Activated effector memory CD4-positive, alpha-beta T cell treated with anti-CD3 and anti-CD28 coated beads, Interleukin-2, amount 50 U/mL, for 16 hours (primary cell): Measurements from ENCODE around the gene ZSWIM5.
"Not testable (repeated sequence)": the region's sequence is repeated elsewhere in the genome, so short reads cannot be mapped to it uniquely, and the experiment has no call there.

Experiments
- DNase-seq: peaks from one replicate; pipeline ENCODE4 v3.0.0-alpha.2; 2020

Gene ZSWIM5

GRCh38 chr1:45076959-45077358 is 129.4 kb downstream of the ZSWIM5 start:
- DNase-seq, result not testable (repeated sequence)

GRCh38 chr1:45071567-45071966 is 134.8 kb downstream of the ZSWIM5 start:
- no peak for DNase-seq

DNA sequence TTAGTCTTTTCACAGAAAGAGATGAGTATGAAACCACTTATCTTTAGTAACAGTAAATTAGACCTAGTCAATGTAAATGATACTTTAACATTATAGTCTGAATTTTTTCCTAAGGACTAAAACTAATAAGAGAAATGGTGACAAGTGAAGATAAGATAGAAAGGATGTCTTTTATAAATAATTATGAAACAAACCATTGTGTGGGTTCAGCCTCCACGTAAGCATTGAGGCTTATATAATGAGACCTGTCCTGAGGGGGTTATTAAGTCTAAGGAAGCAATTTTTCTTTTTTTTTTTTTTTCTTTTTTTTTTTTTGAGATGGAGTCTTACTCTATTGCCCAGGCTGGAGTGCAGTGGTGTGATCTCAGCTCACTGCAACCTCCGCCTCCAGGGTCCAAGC is 138.6 kb downstream of the ZSWIM5 start:
- no peak for DNase-seq

DNA sequence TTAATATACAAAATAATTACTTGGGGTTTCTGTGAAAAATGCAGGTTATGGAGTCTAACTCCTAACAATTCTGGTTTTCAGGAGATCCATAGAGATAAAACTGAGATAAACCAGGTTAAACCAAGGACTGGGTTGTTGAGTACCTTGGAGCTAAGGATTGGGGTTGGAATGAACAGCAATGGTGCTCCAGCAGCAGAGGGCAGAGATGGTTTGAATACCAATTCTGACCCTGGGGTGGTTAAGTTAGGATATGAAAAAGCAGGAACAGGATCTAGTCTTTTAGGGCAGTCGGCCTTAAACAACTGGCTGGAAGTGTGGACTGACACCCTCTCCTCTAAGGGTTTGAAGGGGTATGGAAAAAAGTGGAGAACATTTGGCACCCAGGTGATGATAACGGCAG is 141.3 kb downstream of the ZSWIM5 start:
- no peak for DNase-seq

GRCh38 chr1:45062463-45062862 is 143.9 kb downstream of the ZSWIM5 start:
- not testable (repeated sequence) for DNase-seq

DNA sequence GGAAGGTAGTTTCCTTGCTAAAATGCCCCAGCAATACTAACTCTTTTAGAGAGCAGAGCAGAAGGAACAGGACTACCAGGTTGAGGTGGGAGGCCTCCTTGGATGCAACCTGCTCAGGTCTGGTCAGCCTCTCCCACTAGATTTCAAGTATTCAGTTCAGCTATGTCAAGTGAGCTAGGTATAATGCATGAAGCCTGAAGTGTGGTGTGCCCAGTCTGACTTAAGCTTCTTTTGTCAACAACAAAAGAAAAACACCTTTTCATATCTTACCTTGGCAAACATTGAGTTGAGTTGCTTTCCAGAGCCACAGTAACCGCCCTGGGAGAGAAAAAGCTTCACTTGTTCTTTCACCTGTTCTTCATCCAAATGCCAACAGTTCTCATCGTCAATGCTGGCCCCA is 146.6 kb downstream of the ZSWIM5 start:
- DNase-seq, result no peak

DNA sequence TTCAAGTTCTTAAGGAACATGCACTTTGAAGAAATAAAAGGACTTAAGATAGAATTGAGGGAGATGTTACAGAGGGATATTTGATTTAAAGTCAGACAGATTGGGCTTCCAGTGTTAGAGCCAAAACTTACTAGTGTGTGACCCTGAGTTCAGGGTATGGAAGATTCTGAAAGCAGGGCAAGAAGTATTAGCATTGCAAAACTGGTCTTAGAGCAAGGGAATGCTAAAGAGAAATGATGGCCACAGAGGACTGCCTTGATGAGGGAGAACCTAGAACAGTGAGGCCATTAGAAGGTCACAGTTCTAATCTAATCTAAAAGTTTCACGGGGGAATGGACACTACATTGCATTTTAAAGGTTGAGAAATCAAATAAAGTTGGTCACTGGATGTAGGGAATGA is 148.9 kb downstream of the ZSWIM5 start:
- no peak for DNase-seq

DNA sequence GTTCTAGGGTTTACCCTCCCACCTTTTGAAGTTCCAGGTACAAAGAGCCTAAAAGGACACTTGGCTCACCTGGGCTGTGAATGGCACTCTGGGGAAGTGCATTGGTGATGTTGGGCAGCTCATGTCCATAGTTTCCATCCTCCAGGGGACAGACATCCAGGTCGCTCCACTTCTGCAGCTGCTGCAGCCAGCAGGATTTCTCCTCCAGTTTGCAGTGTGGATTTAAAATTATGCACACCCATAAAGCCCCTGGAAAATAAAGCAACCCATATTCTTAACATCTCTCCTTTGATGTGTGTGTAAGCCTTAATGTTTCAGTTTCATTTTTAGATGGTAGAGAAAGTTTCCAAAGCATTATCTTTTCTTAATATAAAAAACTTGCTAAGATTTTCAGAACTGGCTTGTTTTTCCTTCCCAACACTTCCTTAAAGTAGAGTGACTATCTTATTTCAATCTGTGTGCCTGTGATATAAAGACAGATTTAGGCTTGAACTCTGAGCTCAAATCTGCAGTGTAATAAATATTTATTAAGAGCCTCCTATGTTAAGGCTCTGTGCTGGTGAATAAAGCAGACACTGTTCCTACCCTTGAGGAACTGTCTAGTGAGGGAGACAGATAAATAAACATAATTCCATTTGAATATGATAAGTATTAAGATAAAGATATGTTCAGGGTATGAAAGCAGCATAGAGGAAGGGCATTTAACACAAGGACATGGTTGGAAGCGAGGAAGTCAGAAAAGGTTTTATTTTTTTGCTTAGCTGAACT is 155.2 kb downstream of the ZSWIM5 start:
- DNase-seq, result no peak

DNA sequence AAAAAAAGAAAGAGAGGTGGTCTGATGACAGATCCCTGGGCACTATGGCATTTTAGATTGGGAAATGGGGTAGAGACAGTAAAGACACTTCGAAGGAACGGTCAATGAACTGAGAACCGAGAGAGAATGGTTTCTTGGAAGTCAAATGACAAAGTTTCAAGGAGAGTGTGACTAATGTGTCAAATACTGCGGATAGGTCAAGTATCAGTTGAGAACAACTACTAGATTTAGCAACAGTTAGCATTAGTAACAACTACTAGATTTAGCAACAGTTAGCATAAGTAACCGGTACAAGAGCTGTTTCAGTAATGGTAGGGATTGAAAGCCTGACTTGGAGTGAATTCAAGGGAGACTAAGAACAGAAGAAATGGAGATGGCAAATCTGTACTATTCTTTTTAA is 159.4 kb downstream of the ZSWIM5 start:
- DNase-seq, result no peak

DNA sequence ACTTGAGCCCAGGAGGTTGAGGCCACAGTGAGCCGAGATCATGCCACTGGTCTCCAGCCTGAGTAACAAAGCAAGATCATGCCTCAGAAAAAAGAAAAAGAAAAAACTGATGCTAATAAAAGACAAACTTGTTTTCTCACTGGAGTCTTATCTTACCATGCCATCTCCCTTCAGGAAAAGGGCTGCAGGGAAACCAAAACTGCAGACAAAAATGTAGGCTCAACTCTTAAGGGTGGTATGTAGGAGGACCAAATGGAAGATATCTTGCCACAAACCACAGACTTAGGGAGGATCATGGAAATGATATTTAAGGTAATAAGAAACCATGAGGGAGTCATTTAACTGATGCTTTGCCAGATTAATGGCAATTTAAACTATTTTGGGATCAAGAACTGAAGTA is 161.5 kb downstream of the ZSWIM5 start:
- no peak for DNase-seq

DNA sequence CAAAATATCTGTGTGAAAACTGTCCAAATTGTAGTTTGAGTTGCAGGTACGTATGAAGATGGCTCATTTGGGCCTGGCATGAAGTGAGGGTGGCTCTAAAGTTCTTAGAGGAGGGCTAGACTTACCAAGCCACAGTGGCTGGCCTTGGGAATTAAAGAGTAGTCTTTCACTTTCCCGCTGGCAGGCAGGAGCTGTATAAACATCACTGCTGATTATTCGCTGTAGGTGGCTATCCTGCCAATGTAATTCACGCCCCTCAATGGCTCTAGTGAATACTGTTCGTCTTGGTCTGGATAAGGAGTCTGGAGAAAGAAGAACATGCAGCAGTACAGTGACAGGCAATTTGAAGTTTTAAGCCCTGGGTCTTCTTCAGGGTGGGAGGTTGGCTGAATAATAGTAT is 163.3 kb downstream of the ZSWIM5 start:
- no peak for DNase-seq

DNA sequence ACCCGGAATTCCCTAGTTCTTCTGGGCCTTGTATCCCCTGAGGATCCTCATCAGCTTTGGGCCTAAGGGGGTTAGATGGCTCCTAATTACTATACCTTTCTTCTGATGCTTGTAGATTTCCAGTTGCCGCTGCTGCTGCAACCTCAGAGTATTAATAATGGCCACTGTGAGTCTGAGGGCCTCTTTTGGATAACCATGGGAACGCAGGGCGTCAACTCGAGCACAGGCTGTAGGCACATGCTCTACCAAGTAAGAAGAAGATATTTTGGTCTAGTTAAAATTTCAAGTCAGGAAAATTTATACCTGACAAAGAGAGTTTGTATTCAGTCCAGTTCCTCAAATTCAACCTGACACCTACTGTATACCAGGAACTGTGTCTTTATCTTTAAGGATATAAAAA is 166.1 kb downstream of the ZSWIM5 start:
- no peak for DNase-seq

- no peak for DNase-seq
These were observed 167.6 kb downstream of the ZSWIM5 start for GRCh38 chr1:45038661-45039364.

GRCh38 chr1:45038240-45038639 is 168.2 kb downstream of the ZSWIM5 start:
- DNase-seq, result no peak

DNA sequence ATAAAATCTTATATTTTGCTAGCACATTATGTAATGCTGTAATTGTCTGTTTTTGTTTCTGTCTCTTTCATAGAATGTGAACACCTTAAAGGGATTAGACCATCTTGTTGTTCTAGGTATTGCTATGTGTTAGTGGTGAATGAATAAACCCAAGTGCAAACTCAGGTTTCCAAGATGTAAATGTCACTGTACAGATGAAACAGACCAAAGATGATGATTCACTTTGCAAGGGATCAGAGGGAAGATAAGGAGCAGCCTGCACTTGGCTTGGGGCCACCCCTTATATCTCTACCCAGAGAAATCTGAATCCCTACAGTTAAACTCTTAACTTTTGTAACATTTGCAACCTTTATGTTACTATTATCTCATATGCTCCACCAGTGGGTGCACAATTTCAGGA is 168.9 kb downstream of the ZSWIM5 start:
- DNase-seq, result no peak

GRCh38 chr1:45035631-45036301 is 170.6 kb downstream of the ZSWIM5 start:
- DNase-seq, result no peak

DNA sequence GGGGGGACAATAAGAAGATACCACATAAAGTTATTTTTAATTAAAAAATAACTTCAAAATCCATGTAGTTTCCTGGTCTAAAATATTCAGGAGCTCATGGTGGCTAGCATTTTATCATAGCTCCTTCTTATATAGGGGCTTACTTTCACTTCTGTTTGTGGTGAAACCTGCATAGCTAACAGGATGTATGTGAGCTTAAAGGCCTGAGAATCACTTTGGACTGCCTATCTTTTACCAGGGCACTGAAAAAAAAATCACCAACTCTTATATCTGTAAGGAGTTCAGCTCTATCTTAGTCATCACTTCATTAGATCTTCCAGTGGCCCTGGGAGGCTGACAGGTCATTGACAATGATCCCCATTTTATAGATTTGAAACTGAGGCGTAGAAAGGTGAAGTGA is 173.0 kb downstream of the ZSWIM5 start:
- DNase-seq, result no peak

DNA sequence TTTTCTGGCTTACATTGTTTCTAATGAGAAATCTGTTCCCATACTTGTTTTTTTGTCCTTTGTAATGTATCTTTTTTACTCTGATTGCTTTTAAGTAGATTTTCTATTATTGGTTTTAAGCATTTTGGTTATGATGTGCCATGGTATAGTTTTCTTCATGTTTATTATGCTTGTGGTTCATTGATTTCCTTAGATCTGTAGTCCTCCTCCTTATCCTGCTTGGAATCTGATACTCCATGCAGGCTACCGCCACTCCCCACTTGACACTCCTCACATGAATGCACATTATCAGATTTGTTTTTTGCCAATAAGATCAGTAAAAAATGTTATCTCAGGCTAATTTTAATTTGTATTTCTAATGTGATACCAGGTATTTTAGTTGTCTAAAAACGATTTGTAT is 173.6 kb downstream of the ZSWIM5 start:
- DNase-seq, result no peak

DNA sequence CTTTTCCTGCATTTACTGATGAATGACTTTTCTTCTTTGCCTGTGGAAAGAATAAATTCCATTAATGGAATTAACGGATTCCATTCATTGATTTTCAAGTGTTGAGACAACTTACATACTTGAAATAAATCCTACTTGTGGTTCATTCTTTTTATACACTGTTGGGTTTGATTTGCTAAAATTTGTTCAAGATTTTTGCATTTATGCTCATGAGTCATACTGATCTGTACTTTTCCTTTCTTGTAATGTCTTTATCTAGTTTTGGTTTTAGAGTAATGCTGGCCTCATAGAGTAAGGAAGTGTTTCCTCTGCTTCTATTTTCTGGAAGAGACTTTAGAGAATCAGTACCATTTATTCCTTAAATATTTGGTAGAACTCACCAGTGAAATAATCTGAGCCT is 180.0 kb downstream of the ZSWIM5 start:
- no peak for DNase-seq

DNA sequence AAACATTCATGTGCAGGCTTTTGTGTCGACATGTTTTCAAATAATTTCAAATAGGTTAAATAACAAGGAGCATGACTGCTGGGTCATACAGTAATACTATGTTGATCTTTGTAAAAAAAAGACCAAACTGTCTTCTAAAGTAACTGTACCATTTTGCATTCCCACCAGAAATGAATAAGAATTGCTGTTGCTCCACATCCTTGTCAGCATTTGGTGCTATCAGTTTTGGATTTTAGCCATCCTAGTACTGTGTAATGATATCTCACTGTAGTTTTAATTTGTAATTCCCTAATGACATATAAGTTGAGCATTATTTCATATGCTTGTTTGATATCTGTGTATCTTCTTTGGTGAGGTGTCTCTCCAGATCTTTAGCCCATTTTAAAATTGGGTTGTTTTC is 182.7 kb downstream of the ZSWIM5 start:
- no peak for DNase-seq

- peak; percentile 84 for DNase-seq
These were observed 187.7 kb downstream of the ZSWIM5 start for GRCh38 chr1:45018599-45019230.

GRCh38 chr1:45016767-45017166 is 189.6 kb downstream of the ZSWIM5 start:
- no peak for DNase-seq

- no peak for DNase-seq
These were observed 190.2 kb downstream of the ZSWIM5 start for GRCh38 chr1:45016090-45016697.
